GM13976 (cell line): ENCODE measurements around the gene SCRN1.
A peak's percentile ranks its signal among the peaks of the same experiment; 100 is the strongest.

ENCODE experiments used
- DNase-seq: peaks from one replicate; pipeline ENCODE4 v3.0.0; 2012; ENCODE audit warnings: low spot score
- CTCF ChIP-seq: IDR thresholded peaks from 2 replicates; pipeline ENCODE4 v1.5.1; 2012; ENCODE audit warnings: borderline replicate concordance, mild to moderate bottlenecking; ENCODE audit not compliant: insufficient read depth; ENCODE audit errors: extremely low read depth, missing control alignments, control extremely low read depth
- in situ Hi-C: fragments of 300-500 bp; cut with MboI; formaldehyde crosslinking; loops from one replicate; pipeline ENCODE4 v1.12.0; 2022; ENCODE audit warnings: low sequenced_read_pairs, mixed read lengths, inconsistent platforms; ENCODE audit not compliant: unreplicated experiment

SCRN1 gene

DNA sequence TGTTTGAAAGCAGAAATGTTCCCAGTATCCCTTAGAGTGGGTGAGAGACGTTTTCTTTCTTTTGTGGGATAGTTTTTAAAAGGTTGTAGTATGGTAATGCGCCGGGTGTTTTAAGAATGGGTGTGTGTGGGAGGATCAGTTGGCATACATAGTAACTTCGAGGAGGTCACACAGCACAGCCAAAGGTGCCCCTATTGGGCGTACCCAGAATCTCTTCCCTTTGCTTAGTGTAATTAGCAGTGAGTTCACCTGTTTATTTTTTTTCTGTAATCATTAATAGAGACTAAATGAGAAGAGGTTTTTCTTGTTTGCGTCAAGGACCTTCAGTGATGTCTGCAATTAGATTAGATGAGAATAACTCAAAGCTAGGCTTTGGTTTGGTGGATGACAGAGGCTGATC lies 40.1 kb upstream of the SCRN1 start:
- DNase-seq: no peak
- in situ Hi-C loops: no loop called here
- TF ChIP-seq CTCF: no peak

GRCh38 chr7:30028749-30029635 lies 39.4 kb upstream of the SCRN1 start:
- peak; percentile 2 for TF ChIP-seq CTCF
- in situ Hi-C loops: no loop called here
- DNase-seq: no peak

DNA sequence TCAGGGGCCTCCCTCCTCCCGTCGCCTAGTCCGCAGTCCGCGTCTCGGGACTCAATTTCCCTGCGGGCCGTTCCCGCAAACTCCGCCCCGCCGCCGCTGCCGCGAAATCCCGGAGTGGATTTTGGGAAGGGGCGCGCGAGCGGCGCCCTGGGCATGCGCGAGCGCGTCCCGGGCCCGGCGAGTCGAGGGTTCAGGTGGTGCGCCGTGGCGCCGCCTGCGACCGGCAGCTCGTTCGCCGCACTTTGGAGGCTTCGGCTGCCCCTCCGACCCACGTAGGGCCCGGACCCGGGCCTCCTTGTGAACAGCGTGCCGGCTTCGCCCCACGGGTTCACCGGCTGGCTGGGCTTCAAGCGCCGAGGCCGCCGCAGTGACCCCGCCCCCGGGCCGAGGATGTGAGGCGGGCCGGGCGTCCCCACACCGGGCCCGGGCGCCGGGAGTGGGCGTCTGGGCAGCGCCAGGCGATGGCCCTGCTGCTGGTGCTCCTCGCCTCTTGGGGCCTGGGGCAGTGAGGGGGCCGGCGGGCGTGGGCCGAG lies 38.7 kb upstream of the SCRN1 start, which contains the start of gene PLEKHA8:
Gene PLEKHA8, plus strand, starts transcription at position 197 of the 533 bp plus-strand sequence. CDS start 351 bp downstream, outside the sequence.
- in situ Hi-C loops: no loop called here
- no peak for TF ChIP-seq CTCF
- DNase-seq: peak; percentile 90

DNA sequence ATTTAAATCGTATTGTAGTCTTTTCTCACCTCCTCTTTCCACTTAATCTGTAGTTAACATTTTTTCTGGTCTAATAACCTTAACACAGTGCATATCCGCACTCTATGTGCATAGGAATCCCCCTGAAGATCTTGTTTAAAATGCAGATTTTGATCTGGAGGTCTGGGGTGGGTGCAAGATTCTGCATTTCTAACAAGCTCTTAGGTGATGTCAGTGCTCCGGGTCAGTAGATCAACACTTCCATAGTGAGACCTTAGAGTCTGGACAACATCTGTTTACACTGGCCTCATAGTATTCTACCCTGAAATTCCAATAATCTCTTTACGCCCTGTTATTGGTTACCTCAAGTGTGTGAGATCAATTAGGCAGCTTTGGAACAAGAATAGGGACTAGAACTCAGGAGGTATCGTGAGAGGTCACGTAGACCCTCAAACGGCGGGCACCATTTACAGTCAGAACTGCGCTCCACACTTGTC lies 38.2 kb upstream of the SCRN1 start:
- in situ Hi-C loops: no loop called here
- DNase-seq: no peak
- no peak for TF ChIP-seq CTCF

DNA sequence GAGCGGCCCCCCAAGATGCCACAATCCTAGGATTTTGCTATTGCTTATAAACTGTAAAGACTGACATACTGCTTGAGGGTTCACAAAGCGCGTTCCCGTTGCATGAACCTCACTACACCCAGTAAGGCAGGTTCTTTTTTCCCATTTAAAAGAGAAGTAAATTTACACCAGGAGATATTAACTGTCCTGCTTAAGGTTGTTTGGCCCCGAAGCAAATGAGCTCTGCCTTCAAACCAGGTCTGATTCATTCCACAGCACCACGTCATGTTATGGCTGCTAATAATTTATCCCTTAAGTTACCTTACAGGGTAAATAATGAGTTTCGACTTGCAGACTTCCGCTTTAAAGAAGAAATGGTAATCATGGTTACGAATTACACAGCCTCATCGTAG lies 37.5 kb upstream of the SCRN1 start:
- in situ Hi-C loops: no loop called here
- peak; percentile 51 for DNase-seq

More for the DNA sequence above, 37.5 kb upstream of the SCRN1 start:
- TF ChIP-seq CTCF: no peak
